Left ventricle myocardium inferior (tissue), 1 donor: ENCODE results near the gene AVEN. TPM values are rescaled to one million over a fixed set of nuclear protein-coding genes. Genes with fewer than 3 reads are reported as not detected.

Experiments used
- total RNA-seq: library from RNA; stranded (reverse); fragmentation: NEBNext Ultra II Directional; extraction: Animal tissue kit (Norgen Biotek cat#: 25700); gene quantifications from one replicate; pipeline ENCODE4 v1.2.1, GENCODE V29; 2021
- donor health status: DM: no; HTN: yes; CAD: no; lungs with severe emphysema.

AVEN gene
- total RNA-seq, 1 donor from 2014 or later = 25.3 TPM

Other genes starting within 250 kb of the AVEN start
- not detected for gene CHRM5, start 70.7 kb downstream of the AVEN start, total RNA-seq
- 56.5 TPM for gene EMC7, start 62.7 kb upstream of the AVEN start, total RNA-seq
- 2.0 TPM for gene PGBD4, start 62.9 kb upstream of the AVEN start, total RNA-seq
- gene KATNBL1, start 170.9 kb upstream of the AVEN start, total RNA-seq = 14.9 TPM
- gene EMC4, start 185.8 kb upstream of the AVEN start, total RNA-seq = 86.6 TPM